Measurements from ENCODE around the gene SLC22A5.
A peak's percentile ranks its signal among the peaks of the same experiment; 100 is the strongest.

GRCh38 chr5:132438917-132439316 is 69.4 kb downstream of the SLC22A5 start:
- TF ChIP-seq CTCF (conservative IDR thresholded peaks at IDR 0.05; ENCODE audit: low read length) (peak; percentile 18), EZH2phosphoT487 (IDR thresholded peaks at IDR 0.05; ENCODE audit: borderline replicate concordance) (no peak)
